B cell (primary cell): ENCODE data around the gene GLIS1. TPM values are rescaled to one million over a fixed set of nuclear protein-coding genes. Genes with fewer than 3 reads are reported as not detected.

ENCODE experiments used
- ATAC-seq: fragments of 200-7000 bp; cut with Tn5 transposase; one replicate; pipeline ENCODE4 v1.10.0; 2021; ENCODE audit warnings: low read depth, mild to moderate bottlenecking, moderate number of reproducible peaks, moderate library complexity
- CTCF ChIA-PET: fragments of 350-600 bp; sonication (Branson Sonifier 250); formaldehyde crosslinking; loops from one replicate; lab custom pipeline; 2021; ENCODE audit warnings: antibody characterized with exemption, inconsistent platforms; lab: Charles Lee
- POLR2A ChIA-PET: fragments of 350-600 bp; sonication (Branson Sonifier 250); formaldehyde crosslinking; loops from one replicate; lab custom pipeline; 2021; ENCODE audit warnings: antibody characterized with exemption; lab: Charles Lee
- DNase-seq: peaks from one replicate; pipeline ENCODE4 v3.0.0; 2013
- H2AFZ ChIP-seq: 2 replicates; pipeline ENCODE4 v1.6.1; 2012; ENCODE audit warnings: mild to moderate bottlenecking, low read depth, low read length; ENCODE audit not compliant: insufficient read depth, poor library complexity, severe bottlenecking
- H3K27ac ChIP-seq, 2 donors: 1 replicate in 1 of 2; 2 replicates in 1 of 2; pipeline ENCODE4 v1.5.1; 2012 to 2013; ENCODE audit warnings: low read length in 2 of 2, mild to moderate bottlenecking in 2 of 2, moderate library complexity in 1 of 2
- H3K27me3 ChIP-seq, 4 experiments: fragments of 200-600 bp in 1 of 4; sonication (generic) in 1 of 4; replicated peaks in 1 of 4; 1 replicate in 2 of 4; 2 replicates in 2 of 4; pipeline versions ENCODE4 v1.6.1 to v1.7.0; 2013 to 2016; ENCODE audit warnings: low read length in 3 of 4, mild to moderate bottlenecking in 2 of 4, mixed read lengths in 1 of 4, moderate library complexity in 1 of 4; ENCODE audit not compliant: insufficient read depth in 4 of 4, control insufficient read depth in 3 of 4; ENCODE audit errors: control extremely low read depth in 1 of 4
- H3K36me3 ChIP-seq, 2 experiments: replicated peaks in 1 of 2; 1 replicate in 1 of 2; 2 replicates in 1 of 2; pipeline versions ENCODE4 v1.6.1 to v1.7.1; 2013; ENCODE audit warnings: low read length in 1 of 2; ENCODE audit not compliant: insufficient read depth in 2 of 2, control insufficient read depth in 1 of 2; ENCODE audit errors: control extremely low read depth in 1 of 2, extremely low read depth in 1 of 2
- H3K4me1 ChIP-seq, 2 donors: fragments of 200-600 bp in 1 of 2; sonication (generic) in 1 of 2; 1 replicate in 1 of 2; 2 replicates in 1 of 2; pipeline versions ENCODE4 v1.5.1 to v1.6.1; 2013 to 2017; ENCODE audit warnings: low read length in 2 of 2; ENCODE audit not compliant: control insufficient read depth in 2 of 2, insufficient read depth in 2 of 2
- H3K4me2 ChIP-seq: replicated peaks from 2 replicates; pipeline ENCODE3; 2012; ENCODE audit warnings: mild to moderate bottlenecking, low read depth, low read length; ENCODE audit not compliant: poor library complexity, severe bottlenecking
- H3K4me3 ChIP-seq, 5 experiments: fragments of 200-600 bp in 1 of 5; sonication (generic) in 1 of 5; 1 replicate in 3 of 5; 2 replicates in 2 of 5; pipeline versions ENCODE4 v1.5.1 to v1.7.0; 2011 to 2016; ENCODE audit warnings: low read length in 4 of 5, mild to moderate bottlenecking in 4 of 5, low read depth in 2 of 5, control low read depth in 1 of 5, moderate library complexity in 1 of 5; ENCODE audit not compliant: insufficient read depth in 1 of 5; ENCODE audit errors: control extremely low read depth in 1 of 5, extremely low read depth in 1 of 5
- H3K79me2 ChIP-seq: fragments of 200-600 bp; sonication (generic); one replicate; pipeline ENCODE4 v1.6.0; 2016; ENCODE audit warnings: low read length; ENCODE audit not compliant: control insufficient read depth, insufficient read depth
- H3K9ac ChIP-seq: fragments of 200-600 bp; sonication (generic); 2 replicates; pipeline ENCODE4 v1.6.1; 2017; ENCODE audit warnings: mild to moderate bottlenecking, low read length, moderate library complexity
- H3K9me3 ChIP-seq, 3 donors: one replicate each; pipeline versions ENCODE4 v1.6.1 to v1.7.1; 2013; ENCODE audit warnings: low read length in 2 of 3; ENCODE audit not compliant: control insufficient read depth in 2 of 3, insufficient read depth in 1 of 3; ENCODE audit errors: control extremely low read depth in 1 of 3
- H4K20me1 ChIP-seq: 2 replicates; pipeline ENCODE4 v1.6.0; 2012; ENCODE audit warnings: mild to moderate bottlenecking, low read length; ENCODE audit not compliant: insufficient read depth, control insufficient read depth, poor library complexity, severe bottlenecking
- H3K27ac Mint-ChIP-seq: one replicate; pipeline ENCODE4 v1.8.0; 2021; ENCODE audit warnings: mixed read lengths
- H3K27me3 Mint-ChIP-seq: one replicate; pipeline ENCODE4 v1.8.0; 2021; ENCODE audit warnings: mixed read lengths
- H3K4me1 Mint-ChIP-seq: one replicate; pipeline ENCODE4 v1.8.0; 2021; ENCODE audit warnings: mixed read lengths
- H3K4me3 Mint-ChIP-seq: one replicate; pipeline ENCODE4 v1.8.0; 2021; ENCODE audit warnings: mixed read lengths
- H3K9me3 Mint-ChIP-seq: one replicate; pipeline ENCODE4 v1.8.0; 2022; ENCODE audit warnings: mixed read lengths; ENCODE audit not compliant: insufficient read depth
- CTCF ChIP-seq: fragments of 200-600 bp; IDR thresholded peaks from one replicate; pipeline ENCODE4 v1.8.0; 2022; ENCODE audit warnings: antibody characterized with exemption, mild to moderate bottlenecking
- EZH2 ChIP-seq: IDR thresholded peaks from 2 replicates; pipeline ENCODE4 v1.6.1; 2012; ENCODE audit warnings: borderline replicate concordance, low read depth, mild to moderate bottlenecking, moderate library complexity, low read length; ENCODE audit not compliant: insufficient read depth, poor library complexity, severe bottlenecking
- WGBS: methylation state at CpG from one replicate; pipeline ENCODE4 v1.1.5; 2013; ENCODE audit warnings: missing lambda C conversion rate; ENCODE audit not compliant: insufficient coverage; 5-methylcytosine and 5-hydroxymethylcytosine counted together
- intact Hi-C: fragments of 100-400 bp; cut with micrococcal nuclease; formaldehyde crosslinking; loops from one replicate; pipeline ENCODE4 v1.10.0; 2022
- polyA plus RNA-seq: library from polyadenylated mRNA; depleted of rRNA; stranded (reverse); fragments of >200 nt; gene quantifications from 2 replicates; pipeline ENCODE4 v1.2.3, GENCODE V29; 2012
- total RNA-seq, 2 donors: library from RNA; stranded (reverse); fragments of 120-200 nt in 1 of 2; gene quantifications; 1 replicate in 1 of 2; 2 replicates in 1 of 2; pipeline versions ENCODE4 v1.2.3 to v1.2.4, GENCODE V29; 2013 to 2022

Gene GLIS1
- total and polyA plus RNA-seq, 2 donors (not counting 1 experiment from before 2014, with no cell fraction given): not detected

GRCh38 chr1:53585129-53585528, 153.8 kb downstream of the GLIS1 start:
- H3K27ac Mint-ChIP-seq: no peak overlapping the region
- POLR2A ChIA-PET: no interaction called here
- intact Hi-C loops: no loop called here
- TF ChIP-seq CTCF (no peak), EZH2 (no peak)
- CTCF ChIA-PET: no interaction called here
- DNase-seq (no peak), ATAC-seq (no peak)
- H3K27ac ChIP-seq: no peak overlapping the region
- no peak overlapping the region for H3K4me3 ChIP-seq
- H3K36me3 ChIP-seq: no peaks in the 10 kb centered on the region
- no peaks in the 10 kb centered on the region for H4K20me1 ChIP-seq
- H3K9ac ChIP-seq: no peak overlapping the region
- no peak overlapping the region for H3K4me3 Mint-ChIP-seq
- no peaks in the 10 kb centered on the region for H3K4me1 ChIP-seq
- H3K79me2 ChIP-seq: no peaks in the 10 kb centered on the region
- H2AFZ ChIP-seq: no peak overlapping the region
- H3K9me3 Mint-ChIP-seq: no peaks in the 10 kb centered on the region
- H3K4me2 ChIP-seq: no peak overlapping the region
- peaks cover 6% of the 10 kb centered on the region for H3K27me3 Mint-ChIP-seq
- no peaks in the 10 kb centered on the region for H3K4me1 Mint-ChIP-seq
- H3K27me3 ChIP-seq: no peaks in the 10 kb centered on the region
- 0% methylated on average over 1 of the region's 5 CpGs for WGBS
- no peaks in the 10 kb centered on the region for H3K9me3 ChIP-seq

- H3K9me3 ChIP-seq: no peaks in the 10 kb centered on the region
- H3K9ac ChIP-seq: no peak overlapping the region
- no peaks in the 10 kb centered on the region for H4K20me1 ChIP-seq
- ATAC-seq (no peak), DNase-seq (no peak)
- no peak for TF ChIP-seq CTCF
- TF ChIP-seq EZH2: no peak
- ChIA-PET POLR2A (no interaction called here), CTCF (no interaction called here)
- H3K27me3 Mint-ChIP-seq: peaks cover 6% of the 10 kb centered on the region
- no peak overlapping the region for H3K27ac Mint-ChIP-seq
- intact Hi-C loops: no loop called here
- H3K27me3 ChIP-seq: no peaks in the 10 kb centered on the region
- 33% methylated on average over 2 of the region's 2 CpGs for WGBS
- no peak overlapping the region for H3K4me2 ChIP-seq
- no peak overlapping the region for H3K4me3 Mint-ChIP-seq
- H3K9me3 Mint-ChIP-seq: no peaks in the 10 kb centered on the region
- H3K27ac ChIP-seq: no peak overlapping the region
- H3K4me3 ChIP-seq: no peak overlapping the region
- no peaks in the 10 kb centered on the region for H3K4me1 ChIP-seq
- H3K79me2 ChIP-seq: no peaks in the 10 kb centered on the region
- H2AFZ ChIP-seq: no peak overlapping the region
- H3K4me1 Mint-ChIP-seq: no peaks in the 10 kb centered on the region
- H3K36me3 ChIP-seq: no peaks in the 10 kb centered on the region
Observed at GRCh38 chr1:53584777-53585107, 154.2 kb downstream of the GLIS1 start.
